PC-9 (cell line): ENCODE results near the gene GSTT2B. TPM values are rescaled to one million over a fixed set of nuclear protein-coding genes. Genes with fewer than 3 reads are reported as not detected.
"Not testable (repeated sequence)": the region's sequence is repeated elsewhere in the genome, so short reads cannot be mapped to it uniquely, and the experiment has no call there.

Experiments used
- BruUV-seq: library from RNA; stranded (reverse); fragments of 400-500 nt; replicated peaks from 2 replicates; lab custom pipeline; 2021; lab: Mats Ljungman, UMichigan
- CTCF ChIA-PET: fragments of 300-600 bp; sonication (Branson Sonifier 250); formaldehyde crosslinking; loops from one replicate; lab custom pipeline; 2022; ENCODE audit warnings: antibody characterized with exemption; lab: Charles Lee
- POLR2A ChIA-PET: fragments of 300-600 bp; sonication (Branson Sonifier 250); formaldehyde crosslinking; loops from one replicate; lab custom pipeline; 2022; ENCODE audit warnings: antibody characterized with exemption; ENCODE audit not compliant: unreplicated experiment; lab: Charles Lee
- DNase-seq, 2 experiments: peaks; one replicate each; pipeline versions ENCODE4 v3.0.0 to v3.0.0-alpha.2; 2015 to 2022; ENCODE audit warnings: mixed read lengths in 1 of 2
- H2AFZ ChIP-seq: fragments of 200-600 bp; sonication (generic); 2 replicates; pipeline ENCODE4 v1.8.1; 2017; ENCODE audit warnings: antibody characterized with exemption
- H3F3A ChIP-seq: fragments of 200-600 bp; sonication (generic); 2 replicates; pipeline ENCODE4 v1.8.1; 2017; ENCODE audit warnings: antibody characterized with exemption, mild to moderate bottlenecking, low read depth; ENCODE audit not compliant: insufficient read depth
- H3K27ac ChIP-seq: fragments of 200-600 bp; sonication (generic); 2 replicates; pipeline ENCODE4 v1.6.1; 2016; ENCODE audit warnings: mixed run types
- H3K27me3 ChIP-seq: fragments of 200-600 bp; sonication (generic); 2 replicates; pipeline ENCODE4 v1.6.1; 2016; ENCODE audit warnings: low read depth, mixed run types; ENCODE audit not compliant: insufficient read depth
- H3K36me3 ChIP-seq: fragments of 200-600 bp; sonication (generic); 2 replicates; pipeline ENCODE4 v1.6.1; 2016; ENCODE audit warnings: low read depth, mixed run types
- H3K4me1 ChIP-seq: fragments of 200-600 bp; sonication (generic); replicated peaks from 2 replicates; pipeline ENCODE4 v1.6.1; 2016; ENCODE audit warnings: mixed run types; ENCODE audit not compliant: insufficient read depth
- H3K4me2 ChIP-seq: fragments of 200-600 bp; sonication (generic); 2 replicates; pipeline ENCODE4 v1.6.1; 2017; ENCODE audit warnings: mixed run types
- H3K4me3 ChIP-seq: fragments of 200-600 bp; sonication (generic); 2 replicates; pipeline ENCODE4 v1.6.1; 2016; ENCODE audit warnings: mixed run types
- H3K79me2 ChIP-seq: fragments of 200-600 bp; sonication (generic); 2 replicates; pipeline ENCODE4 v1.6.1; 2017; ENCODE audit warnings: low read depth, mixed run types
- H3K9me2 ChIP-seq: fragments of 200-600 bp; sonication (generic); 2 replicates; pipeline ENCODE4 v1.8.1; 2017; ENCODE audit warnings: mild to moderate bottlenecking; ENCODE audit not compliant: insufficient read depth
- H3K9me3 ChIP-seq: fragments of 200-600 bp; sonication (generic); 2 replicates; pipeline ENCODE4 v1.8.1; 2016; ENCODE audit warnings: low read depth; ENCODE audit not compliant: insufficient read depth
- H4K20me1 ChIP-seq: fragments of 200-600 bp; sonication (generic); 2 replicates; pipeline ENCODE4 v1.8.1; 2017; ENCODE audit not compliant: insufficient read depth
- EZH2 ChIP-seq: fragments of 200-600 bp; sonication (generic); IDR thresholded peaks from 2 replicates; pipeline ENCODE4 v1.8.0; 2017; ENCODE audit warnings: antibody characterized with exemption, low read depth
- intact Hi-C: fragments of 100-400 bp; cut with micrococcal nuclease; formaldehyde crosslinking; loops from one replicate; pipeline ENCODE4 v1.10.0; 2022; ENCODE audit not compliant: unreplicated experiment
- total RNA-seq: library from RNA; stranded (reverse); gene quantifications from 2 replicates; pipeline ENCODE4 v1.2.3, GENCODE V29; 2021
- TF ChIP-seq, protein P1 (sequence below): fragments of 200-600 bp; sonication (generic); conservative IDR thresholded peaks from 2 replicates; pipeline ENCODE4 v1.6.1; 2017; ENCODE audit warnings: mixed run types, antibody characterized with exemption, mild to moderate bottlenecking, moderate library complexity

GSTT2B gene
- total RNA-seq, 1 experiment from 2014 or later: not detected

- H3K4me3 ChIP-seq: no peak overlapping the region
- H3K27ac ChIP-seq: no peak overlapping the region
- BruUV-seq: no TSS peak
- no peaks in the 10 kb centered on the region for H3K4me1 ChIP-seq
- CTCF ChIA-PET: interaction anchor here (0.7 kb wide), 1 partner anchor 539 kb away, joined by 3 read pairs; no protein-coding TSS in a partner anchor
- TF ChIP-seq, protein P1, sequence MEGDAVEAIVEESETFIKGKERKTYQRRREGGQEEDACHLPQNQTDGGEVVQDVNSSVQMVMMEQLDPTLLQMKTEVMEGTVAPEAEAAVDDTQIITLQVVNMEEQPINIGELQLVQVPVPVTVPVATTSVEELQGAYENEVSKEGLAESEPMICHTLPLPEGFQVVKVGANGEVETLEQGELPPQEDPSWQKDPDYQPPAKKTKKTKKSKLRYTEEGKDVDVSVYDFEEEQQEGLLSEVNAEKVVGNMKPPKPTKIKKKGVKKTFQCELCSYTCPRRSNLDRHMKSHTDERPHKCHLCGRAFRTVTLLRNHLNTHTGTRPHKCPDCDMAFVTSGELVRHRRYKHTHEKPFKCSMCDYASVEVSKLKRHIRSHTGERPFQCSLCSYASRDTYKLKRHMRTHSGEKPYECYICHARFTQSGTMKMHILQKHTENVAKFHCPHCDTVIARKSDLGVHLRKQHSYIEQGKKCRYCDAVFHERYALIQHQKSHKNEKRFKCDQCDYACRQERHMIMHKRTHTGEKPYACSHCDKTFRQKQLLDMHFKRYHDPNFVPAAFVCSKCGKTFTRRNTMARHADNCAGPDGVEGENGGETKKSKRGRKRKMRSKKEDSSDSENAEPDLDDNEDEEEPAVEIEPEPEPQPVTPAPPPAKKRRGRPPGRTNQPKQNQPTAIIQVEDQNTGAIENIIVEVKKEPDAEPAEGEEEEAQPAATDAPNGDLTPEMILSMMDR: peak; percentile 90
- no peak for TF ChIP-seq EZH2
- no peak overlapping the region for H2AFZ ChIP-seq
- H3K9me3 ChIP-seq: no peaks in the 10 kb centered on the region
- no peaks in the 10 kb centered on the region for H3K79me2 ChIP-seq
- no peaks in the 10 kb centered on the region for H3K9me2 ChIP-seq
- no peaks in the 10 kb centered on the region for H4K20me1 ChIP-seq
- no peaks in the 10 kb centered on the region for H3K36me3 ChIP-seq
- intact Hi-C loops: no loop called here
- POLR2A ChIA-PET: no interaction called here
- H3K27me3 ChIP-seq: no peaks in the 10 kb centered on the region
- peak; percentile 54 to 57 for DNase-seq
- no peak overlapping the region for H3K4me2 ChIP-seq
- no peaks in the 10 kb centered on the region for H3F3A ChIP-seq
Observed at GRCh38 chr22:23984430-23984829, 23.4 kb upstream of the GSTT2B start.

DNA sequence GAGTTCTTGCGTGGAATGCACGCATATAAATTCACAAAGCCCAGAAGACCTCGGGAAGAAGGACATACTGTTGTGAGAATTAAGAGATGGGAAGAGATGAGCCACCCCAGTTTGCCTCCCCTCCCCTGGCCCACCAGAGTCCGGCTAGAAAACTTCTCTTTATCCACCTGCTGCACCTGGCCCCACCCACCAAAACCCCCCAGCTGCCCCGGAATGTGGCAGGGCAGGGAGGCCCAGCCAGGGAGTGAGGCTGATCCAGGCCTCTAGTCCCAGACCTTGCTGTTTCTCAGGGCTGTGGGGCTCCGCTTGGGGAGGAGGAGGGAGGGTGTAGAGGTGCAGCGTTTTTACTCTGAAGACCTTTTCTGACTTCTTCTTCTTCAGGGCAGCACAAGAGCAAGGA is 19.6 kb upstream of the GSTT2B start:
- H3K27me3 ChIP-seq, H3K9me3 ChIP-seq, H4K20me1 ChIP-seq, CTCF ChIA-PET, H3K9me2 ChIP-seq, H3K79me2 ChIP-seq, H3K36me3 ChIP-seq, BruUV-seq, H2AFZ ChIP-seq, intact Hi-C loops, H3F3A ChIP-seq, H3K4me1 ChIP-seq, DNase-seq, POLR2A ChIA-PET, H3K4me2 ChIP-seq, H3K27ac ChIP-seq, H3K4me3 ChIP-seq: not testable (repeated sequence)

DNA sequence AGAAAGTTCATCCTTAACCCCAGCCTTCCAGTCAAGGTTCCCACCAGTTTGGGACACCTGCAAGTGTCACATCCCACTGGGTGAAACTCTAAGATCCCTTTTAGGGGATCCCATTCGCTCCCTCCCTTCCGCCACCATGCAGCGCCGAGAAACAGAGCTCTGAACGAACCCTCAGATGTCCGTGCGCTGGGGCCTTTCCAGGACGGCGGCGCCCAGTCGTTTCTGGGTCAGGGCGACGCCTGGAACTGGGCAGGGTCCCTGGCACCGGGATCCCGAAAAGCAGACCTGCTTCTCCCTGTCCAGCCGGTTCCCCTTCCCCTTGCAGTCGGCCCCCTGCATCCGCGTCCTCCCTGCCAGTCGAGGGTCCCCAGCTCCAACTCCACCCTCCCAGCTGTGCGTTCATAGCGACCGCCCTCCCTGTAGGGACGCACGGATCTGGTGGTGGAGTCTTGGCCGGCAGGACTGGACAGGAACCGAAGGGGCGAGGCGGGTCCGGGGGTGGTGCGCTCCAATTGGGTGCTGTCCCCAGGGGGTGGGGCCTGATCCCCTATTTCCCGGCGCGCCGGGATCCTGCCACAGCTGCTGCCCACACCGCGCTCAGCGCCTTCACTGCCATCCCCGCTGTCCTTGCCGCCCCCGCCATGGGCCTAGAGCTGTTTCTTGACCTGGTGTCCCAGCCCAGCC is 18.7 kb upstream of the GSTT2B start, which contains the start of gene GSTT2:
Gene GSTT2, plus strand, starts transcription at position 578 of the 684 bp plus-strand sequence.
- H3K9me2 ChIP-seq, H3K36me3 ChIP-seq, H3K27ac ChIP-seq, H3K9me3 ChIP-seq, H3K4me1 ChIP-seq, H3F3A ChIP-seq, H3K79me2 ChIP-seq, H2AFZ ChIP-seq, H3K4me3 ChIP-seq, intact Hi-C loops, H3K4me2 ChIP-seq, BruUV-seq, DNase-seq, H3K27me3 ChIP-seq, CTCF ChIA-PET, POLR2A ChIA-PET, H4K20me1 ChIP-seq: not testable (repeated sequence)

- BruUV-seq, H3F3A ChIP-seq, H2AFZ ChIP-seq, H3K27ac ChIP-seq, DNase-seq, CTCF ChIA-PET, H4K20me1 ChIP-seq, H3K4me1 ChIP-seq, POLR2A ChIA-PET, H3K36me3 ChIP-seq, H3K9me2 ChIP-seq, intact Hi-C loops, H3K27me3 ChIP-seq, H3K4me3 ChIP-seq, H3K79me2 ChIP-seq, H3K4me2 ChIP-seq, H3K9me3 ChIP-seq: not testable (repeated sequence)
Observed at GRCh38 chr22:23977304-23977703, 16.3 kb upstream of the GSTT2B start.

- intact Hi-C loops, H3K27ac ChIP-seq, H2AFZ ChIP-seq, H3K4me1 ChIP-seq, H3K4me2 ChIP-seq, H3K9me2 ChIP-seq, H3K36me3 ChIP-seq, H4K20me1 ChIP-seq, H3K9me3 ChIP-seq, H3F3A ChIP-seq, H3K79me2 ChIP-seq, H3K4me3 ChIP-seq, H3K27me3 ChIP-seq, DNase-seq, POLR2A ChIA-PET: not testable (repeated sequence)
- BruUV-seq: TSS peak; percentile 95
- CTCF ChIA-PET: interaction anchor here (0.6 kb wide), 1 partner anchor 86 kb away, joined by 3 read pairs; no protein-coding TSS in a partner anchor
Observed at GRCh38 chr22:23974836-23975352, 13.9 kb upstream of the GSTT2B start.

DNA sequence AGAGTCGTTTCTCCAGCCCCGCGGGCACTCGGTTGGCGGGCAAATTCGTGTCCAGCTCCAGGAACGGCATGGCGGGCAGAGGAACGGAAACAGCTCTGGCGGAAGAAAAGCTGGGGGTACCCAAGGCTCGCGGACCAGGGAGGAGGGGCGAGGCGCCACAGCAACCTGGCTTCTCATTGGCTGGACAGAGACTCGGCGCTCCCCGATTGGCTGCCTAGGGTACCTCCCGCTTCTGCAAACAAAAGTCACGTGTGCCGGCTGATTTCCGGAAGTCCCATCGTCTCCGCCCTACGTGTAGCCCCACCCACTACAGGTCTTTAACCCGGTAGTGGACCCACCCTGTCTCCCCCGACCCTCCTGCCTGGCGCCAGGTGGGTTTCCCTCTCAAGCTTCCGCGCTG is 13.3 kb upstream of the GSTT2B start, which contains the start of gene DDT:
Gene DDT, minus strand, starts transcription at position 97 of the 400 bp plus-strand sequence. Its CDS starts 27 bp downstream, at position 70.
- H3K9me2 ChIP-seq: not testable (repeated sequence)

More for the DNA sequence above, 13.3 kb upstream of the GSTT2B start, which contains the start of gene DDT:
- H3K27ac ChIP-seq, H3F3A ChIP-seq, H2AFZ ChIP-seq, DNase-seq, H3K79me2 ChIP-seq, H3K4me3 ChIP-seq, POLR2A ChIA-PET, H3K36me3 ChIP-seq, H4K20me1 ChIP-seq, BruUV-seq, H3K4me2 ChIP-seq, H3K27me3 ChIP-seq, H3K9me3 ChIP-seq, intact Hi-C loops, H3K4me1 ChIP-seq: not testable (repeated sequence)
- CTCF ChIA-PET: interaction anchor here (0.6 kb wide), 1 partner anchor 85 kb away, joined by 3 read pairs; no protein-coding TSS in a partner anchor
